Activated naive CD4-positive, alpha-beta T cell treated with anti-CD3 and anti-CD28 coated beads for 36 hours (primary cell): Measurements from ENCODE around the gene RNF111. TPM values are rescaled to one million over a fixed set of nuclear protein-coding genes. Genes with fewer than 3 reads are reported as not detected.

Source experiments
- CTCF ChIA-PET: fragments of 350-600 bp; sonication (Branson Sonifier 250); formaldehyde crosslinking; loops from one replicate; lab custom pipeline; 2021; ENCODE audit warnings: antibody characterized with exemption; lab: Charles Lee
- DNase-seq: peaks from one replicate; pipeline ENCODE4 v3.0.0-alpha.2; 2020
- H3K27ac Mint-ChIP-seq: one replicate; pipeline ENCODE4 v1.8.0; 2021; ENCODE audit warnings: mild to moderate bottlenecking, mixed read lengths
- H3K27me3 Mint-ChIP-seq: one replicate; pipeline ENCODE4 v1.8.0; 2021; ENCODE audit warnings: low read depth, mixed read lengths
- H3K36me3 Mint-ChIP-seq: one replicate; pipeline ENCODE4 v1.8.0; 2021; ENCODE audit warnings: low read depth, mixed read lengths
- H3K4me1 Mint-ChIP-seq: one replicate; pipeline ENCODE4 v1.8.0; 2021; ENCODE audit warnings: low read depth, mixed read lengths
- H3K4me3 Mint-ChIP-seq: one replicate; pipeline ENCODE4 v1.8.0; 2021; ENCODE audit warnings: mild to moderate bottlenecking, moderate library complexity, mixed read lengths
- H3K9me3 Mint-ChIP-seq: one replicate; pipeline ENCODE4 v1.8.0; 2021; ENCODE audit warnings: mixed read lengths
- intact Hi-C: fragments of 100-400 bp; cut with micrococcal nuclease; formaldehyde crosslinking; loops from one replicate; pipeline ENCODE4 v1.15.1; 2023
- total RNA-seq, 2 experiments: library from RNA; stranded (reverse); gene quantifications; one replicate each; pipeline ENCODE4 v1.2.3, GENCODE V29; 2021

Gene RNF111
- 10 to 100 TPM; 17.8 to 19.8 TPM for total RNA-seq

GRCh38 chr15:58987491-58988005 is at the start of gene RNF111:
TSS of gene RNF111 (plus strand) at chr15:58987663. CDS start at chr15:59030823, 43,160 bp downstream.
- Mint-ChIP-seq H3K27ac (peak within 1 kb of the TSS; percentile 88), H3K36me3 (peaks cover 9% of the 10 kb centered on the region), H3K27me3 (no peaks in the 10 kb centered on the region), H3K9me3 (no peaks in the 10 kb centered on the region), H3K4me3 (peak within 1 kb of the TSS; percentile 93), H3K4me1 (peaks cover 31% of the 10 kb centered on the region)
- CTCF ChIA-PET: no interaction called here
- intact Hi-C loops: loop anchor here (1.0 to 5.0 kb wide), 5 partner anchors 8 to 669 kb away; partner anchors contain the start of genes CCNB2, GTF2A2 and SLTM
- DNase-seq: peak; percentile 95

GRCh38 chr15:58947179-58947578 is 40.3 kb upstream of the RNF111 start:
- no peak for DNase-seq
- Mint-ChIP-seq H3K4me1 (peaks cover 1% of the 10 kb centered on the region), H3K4me3 (no peak overlapping the region), H3K36me3 (no peaks in the 10 kb centered on the region), H3K27me3 (no peaks in the 10 kb centered on the region), H3K27ac (no peak overlapping the region), H3K9me3 (no peaks in the 10 kb centered on the region)
- CTCF ChIA-PET: no interaction called here
- intact Hi-C loops: no loop called here

- H3K27me3 Mint-ChIP-seq: no peaks in the 10 kb centered on the region
- H3K4me1 Mint-ChIP-seq: peaks cover 11% of the 10 kb centered on the region
- H3K4me3 Mint-ChIP-seq: no peak overlapping the region
- H3K9me3 Mint-ChIP-seq: no peaks in the 10 kb centered on the region
- H3K27ac Mint-ChIP-seq: no peak overlapping the region
- no peaks in the 10 kb centered on the region for H3K36me3 Mint-ChIP-seq
- CTCF ChIA-PET: interaction anchor here (0.5 to 1.4 kb wide), 3 partner anchors 28 to 543 kb away, joined by 3 to 4 read pairs (median 3); no protein-coding TSS in a partner anchor
- intact Hi-C loops: no loop called here
- DNase-seq: no peak
Observed at GRCh38 chr15:58951388-58952007, 36.0 kb upstream of the RNF111 start.

- H3K4me1 Mint-ChIP-seq: peaks cover 13% of the 10 kb centered on the region
- H3K4me3 Mint-ChIP-seq: no peak overlapping the region
- no peaks in the 10 kb centered on the region for H3K27me3 Mint-ChIP-seq
- intact Hi-C loops: no loop called here
- CTCF ChIA-PET: interaction anchor here (1.2 to 1.4 kb wide), 2 partner anchors 27 to 576 kb away, joined by 4 read pairs; no protein-coding TSS in a partner anchor
- DNase-seq: no peak
- no peaks in the 10 kb centered on the region for H3K36me3 Mint-ChIP-seq
- H3K27ac Mint-ChIP-seq: no peak overlapping the region
- no peaks in the 10 kb centered on the region for H3K9me3 Mint-ChIP-seq
Observed at GRCh38 chr15:58952751-58953150, 34.7 kb upstream of the RNF111 start.

- CTCF ChIA-PET: interaction anchor here (0.6 to 1.6 kb wide), 19 partner anchors 13 to 571 kb away, joined by 3 to 11 read pairs (median 4); no protein-coding TSS in a partner anchor
- Mint-ChIP-seq H3K27ac (no peak overlapping the region), H3K4me1 (peaks cover 10% of the 10 kb centered on the region), H3K9me3 (no peaks in the 10 kb centered on the region), H3K36me3 (no peaks in the 10 kb centered on the region), H3K27me3 (no peaks in the 10 kb centered on the region), H3K4me3 (no peak overlapping the region)
- DNase-seq: peak; percentile 75
- intact Hi-C loops: loop anchor here (1.0 to 5.0 kb wide), 4 partner anchors 23 to 730 kb away; no protein-coding TSS in a partner anchor
Observed at GRCh38 chr15:58957101-58957973, 30.1 kb upstream of the RNF111 start.

GRCh38 chr15:58958811-58959210 is 28.7 kb upstream of the RNF111 start:
- Mint-ChIP-seq H3K27ac (no peak overlapping the region), H3K9me3 (no peaks in the 10 kb centered on the region), H3K4me1 (peaks cover 2% of the 10 kb centered on the region), H3K4me3 (no peak overlapping the region), H3K27me3 (no peaks in the 10 kb centered on the region), H3K36me3 (no peaks in the 10 kb centered on the region)
- intact Hi-C loops: loop anchor here (5.0 kb wide), 1 partner anchor 732 kb away; no protein-coding TSS in a partner anchor
- DNase-seq: no peak
- CTCF ChIA-PET: interaction anchor here (0.8 to 1.1 kb wide), 2 partner anchors 44 to 534 kb away, joined by 4 to 5 read pairs; no protein-coding TSS in a partner anchor

GRCh38 chr15:58962136-58962535 is 25.3 kb upstream of the RNF111 start:
- Mint-ChIP-seq H3K27me3 (no peaks in the 10 kb centered on the region), H3K9me3 (no peaks in the 10 kb centered on the region), H3K4me3 (no peak overlapping the region), H3K36me3 (no peaks in the 10 kb centered on the region), H3K4me1 (peaks cover 6% of the 10 kb centered on the region), H3K27ac (no peak overlapping the region)
- CTCF ChIA-PET: no interaction called here
- no peak for DNase-seq
- intact Hi-C loops: no loop called here

- DNase-seq: no peak
- CTCF ChIA-PET: no interaction called here
- no peak overlapping the region for H3K27ac Mint-ChIP-seq
- no peak overlapping the region for H3K4me3 Mint-ChIP-seq
- H3K36me3 Mint-ChIP-seq: no peaks in the 10 kb centered on the region
- H3K27me3 Mint-ChIP-seq: no peaks in the 10 kb centered on the region
- H3K4me1 Mint-ChIP-seq: peaks cover 4% of the 10 kb centered on the region
- intact Hi-C loops: no loop called here
- H3K9me3 Mint-ChIP-seq: no peaks in the 10 kb centered on the region
Observed at GRCh38 chr15:58962662-58963565, 24.5 kb upstream of the RNF111 start.

- Mint-ChIP-seq H3K9me3 (no peaks in the 10 kb centered on the region), H3K4me1 (peaks cover 4% of the 10 kb centered on the region), H3K36me3 (no peaks in the 10 kb centered on the region), H3K4me3 (no peak overlapping the region), H3K27me3 (no peaks in the 10 kb centered on the region), H3K27ac (no peak overlapping the region)
- DNase-seq: no peak
- CTCF ChIA-PET: interaction anchor here (1.3 kb wide), 1 partner anchor 13 kb away, joined by 4 read pairs; no protein-coding TSS in a partner anchor
- intact Hi-C loops: no loop called here
Observed at GRCh38 chr15:58966698-58967097, 20.8 kb upstream of the RNF111 start.

GRCh38 chr15:58967479-58967878 is 20.0 kb upstream of the RNF111 start:
- H3K27ac Mint-ChIP-seq: no peak overlapping the region

GRCh38 chr15:58977887-58978286 is 9.6 kb upstream of the RNF111 start:
- no peak overlapping the region for H3K4me3 Mint-ChIP-seq
- DNase-seq: no peak
- no peak overlapping the region for H3K27ac Mint-ChIP-seq
- CTCF ChIA-PET: interaction anchor here (0.7 to 3.5 kb wide), 3 partner anchors 11 to 1124 kb away, joined by 4 to 11 read pairs (median 5); no protein-coding TSS in a partner anchor
- peaks cover 40% of the 10 kb centered on the region for H3K4me1 Mint-ChIP-seq
- no peaks in the 10 kb centered on the region for H3K9me3 Mint-ChIP-seq
- no peaks in the 10 kb centered on the region for H3K27me3 Mint-ChIP-seq
- H3K36me3 Mint-ChIP-seq: no peaks in the 10 kb centered on the region
- intact Hi-C loops: loop anchor here (5.0 kb wide), 1 partner anchor 269 kb away; no protein-coding TSS in a partner anchor

More at GRCh38 chr15:58967479-58967878, 20.0 kb upstream of the RNF111 start:
- Mint-ChIP-seq H3K9me3 (no peaks in the 10 kb centered on the region), H3K4me3 (no peak overlapping the region), H3K27me3 (no peaks in the 10 kb centered on the region), H3K36me3 (no peaks in the 10 kb centered on the region), H3K4me1 (peaks cover 4% of the 10 kb centered on the region)
- no peak for DNase-seq
- intact Hi-C loops: no loop called here
- CTCF ChIA-PET: interaction anchor here (0.6 to 1.3 kb wide), 3 partner anchors 10 to 12 kb away, joined by 3 to 5 read pairs (median 4); no protein-coding TSS in a partner anchor
